Measurements from ENCODE around the gene MPPED1.

The MPPED1 gene

DNA sequence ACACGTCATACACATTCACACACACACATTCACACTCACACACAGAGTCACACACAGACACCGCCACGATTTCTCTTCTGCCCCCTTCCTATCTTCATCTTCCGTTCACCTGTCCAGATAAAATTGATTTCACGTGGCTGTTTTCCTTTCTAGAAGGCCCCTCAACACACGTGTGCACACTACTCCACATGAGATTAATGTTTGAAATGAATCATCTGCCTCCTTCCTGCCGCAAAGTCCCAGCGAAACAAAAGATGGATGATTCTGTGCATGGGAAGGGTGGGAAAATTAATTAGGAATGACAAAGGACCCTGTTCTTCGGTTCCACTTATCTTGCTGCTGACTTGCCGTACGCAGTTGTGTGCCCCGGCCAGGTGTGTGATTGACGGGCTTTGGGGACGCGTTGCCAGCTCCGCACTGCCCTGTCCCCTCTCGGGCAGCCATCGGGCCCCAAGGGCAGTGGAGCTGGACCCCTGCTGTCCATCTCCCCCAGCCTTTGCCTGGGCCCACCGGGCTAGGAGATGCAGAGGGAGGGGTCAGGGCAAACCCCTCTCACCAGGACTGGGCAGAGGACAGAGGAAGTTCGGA lies 73.8 kb downstream of the MPPED1 start:
- Mint-ChIP-seq H3K4me1 (ENCODE audit: low read depth) (peaks cover 11% of the 10 kb centered on the region), H3K27ac (no peak overlapping the region), H3K36me3 (ENCODE audit: low read depth) (no peaks in the 10 kb centered on the region), H3K4me3 (no peak overlapping the region), H3K27me3 (peaks cover 10% of the 10 kb centered on the region), H3K9me3 (no peaks in the 10 kb centered on the region)
- no peak for DNase-seq

- no peak overlapping the region for H3K27ac Mint-ChIP-seq
- no peak for DNase-seq
- no peaks in the 10 kb centered on the region for H3K4me1 Mint-ChIP-seq (ENCODE audit: low read depth)
- H3K9me3 Mint-ChIP-seq: peaks cover 5% of the 10 kb centered on the region
- peaks cover 10% of the 10 kb centered on the region for H3K27me3 Mint-ChIP-seq
- no peak overlapping the region for H3K4me3 Mint-ChIP-seq
- no peaks in the 10 kb centered on the region for H3K36me3 Mint-ChIP-seq (ENCODE audit: low read depth)
These were observed 75.7 kb downstream of the MPPED1 start for GRCh38 chr22:43487311-43488030.

DNA sequence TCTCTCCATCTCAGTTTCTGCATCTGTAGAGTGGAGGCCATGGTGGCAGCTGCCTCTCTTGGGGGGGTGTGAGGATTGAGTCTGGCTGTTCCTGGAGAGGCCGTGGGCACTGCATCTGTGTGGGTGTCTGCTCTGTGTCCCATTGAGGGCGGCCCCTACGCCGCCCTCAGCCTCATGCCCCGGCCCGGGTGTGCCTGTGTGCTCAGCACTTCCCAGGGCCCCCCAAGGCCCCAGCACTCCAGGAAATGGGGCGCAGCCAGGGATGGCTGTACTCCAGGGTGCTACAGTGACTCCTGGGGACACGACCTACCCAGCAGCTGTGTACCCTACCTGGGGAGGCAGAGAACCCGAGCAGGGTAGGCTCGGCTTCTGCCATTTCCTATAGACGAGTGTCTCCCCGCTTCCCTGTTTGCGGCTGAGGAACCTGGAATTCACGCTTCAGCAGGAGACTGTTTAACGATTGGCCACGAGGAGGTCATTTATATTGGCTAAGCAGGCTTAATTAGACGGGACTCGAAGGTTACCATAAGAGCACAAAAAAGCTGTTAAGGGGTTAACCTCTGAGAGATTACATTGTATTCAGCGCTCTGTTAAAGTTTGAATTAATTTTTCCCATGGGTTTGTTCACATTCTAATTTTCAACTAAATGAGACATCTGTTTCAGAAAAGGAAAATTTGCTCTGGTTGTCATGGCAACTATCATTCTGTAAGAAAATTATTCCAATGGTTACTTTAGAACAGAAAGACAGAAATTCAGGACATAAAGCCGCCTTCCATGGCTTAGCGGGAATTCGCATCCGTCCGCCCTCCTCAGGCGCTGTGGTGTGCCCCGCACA lies 76.4 kb downstream of the MPPED1 start:
- Mint-ChIP-seq H3K9me3 (peaks cover 5% of the 10 kb centered on the region), H3K36me3 (ENCODE audit: low read depth) (no peaks in the 10 kb centered on the region), H3K27ac (no peak overlapping the region), H3K27me3 (peaks cover 17% of the 10 kb centered on the region), H3K4me1 (ENCODE audit: low read depth) (no peaks in the 10 kb centered on the region), H3K4me3 (no peak overlapping the region)
- no peak for DNase-seq

GRCh38 chr22:43488937-43489336 lies 77.1 kb downstream of the MPPED1 start:
- no peaks in the 10 kb centered on the region for H3K4me1 Mint-ChIP-seq (ENCODE audit: low read depth)
- DNase-seq: no peak
- peaks cover 21% of the 10 kb centered on the region for H3K27me3 Mint-ChIP-seq
- H3K4me3 Mint-ChIP-seq: no peak overlapping the region
- peaks cover 5% of the 10 kb centered on the region for H3K9me3 Mint-ChIP-seq
- H3K27ac Mint-ChIP-seq: no peak overlapping the region
- no peaks in the 10 kb centered on the region for H3K36me3 Mint-ChIP-seq (ENCODE audit: low read depth)

GRCh38 chr22:43490311-43490710 lies 78.5 kb downstream of the MPPED1 start:
- no peak overlapping the region for H3K27ac Mint-ChIP-seq
- H3K27me3 Mint-ChIP-seq: peaks cover 24% of the 10 kb centered on the region
- DNase-seq: no peak
- H3K36me3 Mint-ChIP-seq (ENCODE audit: low read depth): no peaks in the 10 kb centered on the region
- H3K4me3 Mint-ChIP-seq: no peak overlapping the region
- no peaks in the 10 kb centered on the region for H3K4me1 Mint-ChIP-seq (ENCODE audit: low read depth)
- peaks cover 5% of the 10 kb centered on the region for H3K9me3 Mint-ChIP-seq

DNA sequence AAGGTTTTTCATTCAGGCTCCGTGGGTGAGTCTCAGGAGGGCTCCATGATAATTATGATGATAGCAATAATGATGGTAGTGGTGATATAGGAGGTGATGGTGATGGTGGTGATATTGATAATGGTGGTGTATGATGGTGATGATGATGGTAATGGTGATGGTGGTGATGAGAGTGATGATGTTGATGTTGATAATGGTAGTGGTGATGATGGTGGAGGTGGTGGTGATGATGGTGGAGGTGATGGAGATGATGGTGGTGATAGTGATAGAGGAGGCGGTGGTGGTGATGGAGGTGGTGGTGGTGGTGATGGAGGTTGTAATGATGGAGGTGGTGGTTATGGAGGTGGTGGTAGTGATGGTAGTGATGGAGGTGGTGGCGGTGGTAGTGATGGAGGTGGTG lies 79.4 kb downstream of the MPPED1 start:
- H3K27ac Mint-ChIP-seq: no peak overlapping the region
- H3K4me3 Mint-ChIP-seq: no peak overlapping the region
- no peaks in the 10 kb centered on the region for H3K36me3 Mint-ChIP-seq (ENCODE audit: low read depth)
- H3K4me1 Mint-ChIP-seq (ENCODE audit: low read depth): no peaks in the 10 kb centered on the region
- H3K9me3 Mint-ChIP-seq: peaks cover 5% of the 10 kb centered on the region
- no peak for DNase-seq
- peaks cover 24% of the 10 kb centered on the region for H3K27me3 Mint-ChIP-seq

GRCh38 chr22:43491737-43492136 lies 79.9 kb downstream of the MPPED1 start:
- Mint-ChIP-seq H3K27me3 (peaks cover 23% of the 10 kb centered on the region), H3K36me3 (ENCODE audit: low read depth) (no peaks in the 10 kb centered on the region), H3K27ac (no peak overlapping the region), H3K4me3 (no peak overlapping the region), H3K9me3 (peaks cover 5% of the 10 kb centered on the region), H3K4me1 (ENCODE audit: low read depth) (no peaks in the 10 kb centered on the region)
- no peak for DNase-seq

- peaks cover 5% of the 10 kb centered on the region for H3K9me3 Mint-ChIP-seq
- H3K36me3 Mint-ChIP-seq (ENCODE audit: low read depth): no peaks in the 10 kb centered on the region
- peaks cover 13% of the 10 kb centered on the region for H3K27me3 Mint-ChIP-seq
- H3K4me3 Mint-ChIP-seq: no peak overlapping the region
- no peak overlapping the region for H3K27ac Mint-ChIP-seq
- DNase-seq: no peak
- H3K4me1 Mint-ChIP-seq (ENCODE audit: low read depth): no peaks in the 10 kb centered on the region
These were observed 81.5 kb downstream of the MPPED1 start for GRCh38 chr22:43493297-43493696.

DNA sequence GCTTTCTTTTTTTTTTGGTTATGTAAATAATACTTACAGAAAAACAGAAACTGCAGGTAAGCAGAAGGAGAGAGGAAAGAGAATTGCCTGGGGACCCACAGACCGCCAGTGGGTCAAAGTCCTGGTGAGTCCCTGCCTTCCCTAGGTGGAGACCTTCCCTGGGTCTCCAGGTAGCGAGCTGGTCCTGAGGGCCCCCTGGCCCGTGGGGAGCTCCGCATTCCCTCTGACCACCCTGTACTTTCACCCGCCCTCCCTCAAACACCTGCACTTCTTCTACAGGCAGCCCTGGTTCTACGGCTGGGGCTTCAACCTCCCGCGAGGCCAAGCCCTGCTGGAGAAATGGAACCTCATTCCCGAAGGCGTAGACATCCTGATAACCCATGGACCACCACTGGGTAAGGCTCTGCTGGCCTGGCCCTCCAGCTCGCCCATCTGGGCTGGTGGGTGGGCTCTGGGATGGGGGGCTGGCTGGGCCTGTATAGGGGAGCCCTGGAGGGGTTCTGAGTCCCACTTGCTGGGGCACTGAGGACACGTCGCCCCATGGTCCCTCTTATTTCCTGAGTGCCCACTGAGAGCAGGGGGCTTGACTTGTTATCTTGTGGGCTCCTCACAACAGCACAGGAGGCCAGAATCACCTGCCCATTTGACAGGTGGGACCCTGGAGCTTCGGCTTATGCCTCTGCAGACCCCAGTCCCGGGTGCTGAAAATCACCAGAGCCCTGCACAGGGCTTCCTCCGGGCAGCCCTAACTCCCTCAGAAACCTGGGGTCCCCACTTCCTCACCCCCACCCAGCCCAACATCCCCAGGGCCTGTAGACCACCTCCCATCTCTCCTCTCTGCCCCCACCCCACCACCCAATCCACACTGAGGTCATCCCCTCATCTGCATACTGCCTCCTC lies 86.4 kb downstream of the MPPED1 start:
- no peak for DNase-seq
- H3K27ac Mint-ChIP-seq: no peak overlapping the region
- H3K36me3 Mint-ChIP-seq (ENCODE audit: low read depth): no peaks in the 10 kb centered on the region
- no peaks in the 10 kb centered on the region for H3K9me3 Mint-ChIP-seq
- H3K4me1 Mint-ChIP-seq (ENCODE audit: low read depth): no peaks in the 10 kb centered on the region
- peaks cover 8% of the 10 kb centered on the region for H3K27me3 Mint-ChIP-seq
- no peak overlapping the region for H3K4me3 Mint-ChIP-seq

DNA sequence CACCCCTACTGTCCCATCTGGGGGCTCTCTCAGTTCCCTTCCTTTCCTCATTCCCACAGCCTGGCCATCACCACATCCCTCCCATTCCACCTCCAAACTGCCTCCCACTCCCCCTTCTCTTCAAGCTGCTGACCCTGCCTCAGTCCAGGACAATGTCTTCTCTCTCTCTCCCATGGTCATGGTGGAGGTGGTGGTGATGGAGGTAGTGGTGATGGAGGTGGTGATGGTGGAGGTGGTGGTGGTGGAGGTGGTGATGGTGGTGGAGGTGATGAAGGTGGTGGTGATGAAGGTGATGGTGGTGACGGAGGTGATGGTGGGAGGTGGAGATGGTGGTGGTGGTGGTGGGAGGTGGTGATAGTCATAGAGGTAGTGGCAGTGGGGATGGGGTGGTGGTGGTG lies 87.0 kb downstream of the MPPED1 start:
- H3K9me3 Mint-ChIP-seq: no peaks in the 10 kb centered on the region
- H3K36me3 Mint-ChIP-seq (ENCODE audit: low read depth): no peaks in the 10 kb centered on the region
- no peak overlapping the region for H3K27ac Mint-ChIP-seq
- peaks cover 3% of the 10 kb centered on the region for H3K27me3 Mint-ChIP-seq
- H3K4me3 Mint-ChIP-seq: no peak overlapping the region
- no peaks in the 10 kb centered on the region for H3K4me1 Mint-ChIP-seq (ENCODE audit: low read depth)
- no peak for DNase-seq

- DNase-seq: no peak
- Mint-ChIP-seq H3K4me3 (no peak overlapping the region), H3K27me3 (no peaks in the 10 kb centered on the region), H3K9me3 (no peaks in the 10 kb centered on the region), H3K36me3 (ENCODE audit: low read depth) (no peaks in the 10 kb centered on the region), H3K27ac (no peak overlapping the region), H3K4me1 (ENCODE audit: low read depth) (no peaks in the 10 kb centered on the region)
These were observed 89.3 kb downstream of the MPPED1 start for GRCh38 chr22:43500792-43501785.

GRCh38 chr22:43501878-43502277 lies 90.1 kb downstream of the MPPED1 start:
- Mint-ChIP-seq H3K9me3 (no peaks in the 10 kb centered on the region), H3K4me1 (ENCODE audit: low read depth) (no peaks in the 10 kb centered on the region), H3K4me3 (no peak overlapping the region), H3K36me3 (ENCODE audit: low read depth) (no peaks in the 10 kb centered on the region), H3K27ac (no peak overlapping the region), H3K27me3 (no peaks in the 10 kb centered on the region)
- no peak for DNase-seq

GRCh38 chr22:43502306-43502874 lies 90.6 kb downstream of the MPPED1 start:
- DNase-seq: no peak
- H3K4me1 Mint-ChIP-seq (ENCODE audit: low read depth): no peaks in the 10 kb centered on the region
- H3K9me3 Mint-ChIP-seq: no peaks in the 10 kb centered on the region
- H3K4me3 Mint-ChIP-seq: no peak overlapping the region
- no peaks in the 10 kb centered on the region for H3K27me3 Mint-ChIP-seq
- H3K27ac Mint-ChIP-seq: no peak overlapping the region
- no peaks in the 10 kb centered on the region for H3K36me3 Mint-ChIP-seq (ENCODE audit: low read depth)

Data from activated T-cell treated with anti-CD3 and anti-CD28 coated beads, Interleukin-2, amount 50 U/mL, for 24 hours (primary cell).